CD4-positive, alpha-beta T cell treated with Interleukin-4 for 4 hours (primary cell): ENCODE data around the gene NUBPL.
"Not testable (repeated sequence)": the region's sequence is repeated elsewhere in the genome, so short reads cannot be mapped to it uniquely, and the experiment has no call there.

Source experiments
- DNase-seq: peaks from one replicate; pipeline ENCODE4 v3.0.0-alpha.2; 2020

The NUBPL gene

GRCh38 chr14:31578792-31579501, 17.7 kb downstream of the NUBPL start:
- no peak for DNase-seq

- no peak for DNase-seq
Measured at GRCh38 chr14:31580234-31580633, 19.0 kb downstream of the NUBPL start.

GRCh38 chr14:31582286-31582691, 21.1 kb downstream of the NUBPL start:
- DNase-seq = no peak

DNA sequence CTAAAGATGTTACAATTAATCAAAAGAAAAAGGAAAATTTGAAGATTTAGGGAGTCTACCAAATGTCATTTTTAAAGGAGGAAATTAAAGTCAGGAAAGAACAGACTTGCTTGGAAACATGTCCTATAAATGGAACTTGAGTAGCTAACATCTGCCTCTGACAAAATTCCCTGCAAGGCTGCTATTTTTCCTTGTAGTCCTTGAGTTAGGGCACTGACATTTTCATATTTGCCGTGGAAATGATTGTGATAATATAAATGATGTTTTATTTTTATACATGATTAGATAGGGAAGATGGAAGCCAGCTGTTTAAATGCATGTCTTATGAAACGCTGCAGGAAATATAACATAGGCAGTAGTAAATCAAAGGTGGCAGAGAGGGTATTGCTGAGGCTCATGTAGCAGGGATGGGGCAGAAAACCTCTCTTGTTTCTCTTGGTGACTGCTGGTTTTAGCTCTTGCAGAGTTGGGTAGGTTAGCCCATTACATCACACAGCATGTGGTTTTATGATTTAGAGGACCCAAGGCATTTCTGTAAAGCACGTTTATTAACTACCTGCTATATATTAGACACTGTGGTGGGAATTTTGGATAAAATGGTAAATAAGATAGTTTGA, 21.7 kb downstream of the NUBPL start:
- DNase-seq = no peak

DNA sequence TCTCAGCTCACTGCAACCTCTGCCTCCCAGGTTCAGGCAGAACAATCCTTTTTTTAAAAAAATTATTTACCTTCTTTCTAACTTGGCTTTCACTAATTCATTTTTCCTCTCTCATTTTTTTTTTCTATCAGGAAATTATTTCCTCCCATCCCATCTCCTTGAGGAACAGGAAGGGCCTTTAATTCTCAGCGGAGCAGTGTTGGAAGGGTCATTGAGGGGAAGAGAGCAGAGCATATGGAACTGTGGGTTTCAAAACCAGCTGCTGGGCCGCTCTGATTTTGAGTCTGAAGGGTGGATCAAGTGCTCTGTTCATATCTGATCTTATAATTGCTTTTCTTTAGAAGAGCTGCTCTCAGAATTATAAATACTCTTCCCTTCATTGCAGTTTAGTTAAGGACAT, 29.0 kb downstream of the NUBPL start:
- no peak for DNase-seq

GRCh38 chr14:31592122-31592521, 30.9 kb downstream of the NUBPL start:
- DNase-seq = no peak

- no peak for DNase-seq
Measured at GRCh38 chr14:31592631-31593030, 31.4 kb downstream of the NUBPL start.

- DNase-seq = no peak
Measured at GRCh38 chr14:31596342-31597095, 35.3 kb downstream of the NUBPL start.

- no peak for DNase-seq
Measured at GRCh38 chr14:31605702-31606101, 44.5 kb downstream of the NUBPL start.

GRCh38 chr14:31611778-31612433, 50.7 kb downstream of the NUBPL start:
- no peak for DNase-seq

DNA sequence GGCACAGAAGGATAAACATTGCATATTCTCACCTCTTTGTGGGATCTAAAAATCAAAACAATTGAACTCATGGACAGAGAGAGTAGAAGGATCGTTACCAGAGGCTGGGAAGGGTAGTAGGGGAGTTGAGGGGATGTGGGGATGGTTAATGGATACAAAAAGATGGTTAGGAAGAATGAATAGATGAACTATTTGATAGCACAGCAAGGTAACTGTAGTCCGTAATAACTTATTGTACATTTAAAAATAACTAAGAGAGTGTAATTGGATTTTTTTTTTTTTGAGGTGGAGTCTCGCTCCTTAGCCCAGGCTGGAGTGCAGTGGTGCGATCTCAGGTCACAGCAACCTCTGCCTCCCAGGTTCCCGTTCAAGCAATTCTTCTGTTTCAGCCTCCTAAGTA, 52.0 kb downstream of the NUBPL start:
- DNase-seq = no peak

GRCh38 chr14:31618884-31619283, 57.7 kb downstream of the NUBPL start:
- DNase-seq = not testable (repeated sequence)

DNA sequence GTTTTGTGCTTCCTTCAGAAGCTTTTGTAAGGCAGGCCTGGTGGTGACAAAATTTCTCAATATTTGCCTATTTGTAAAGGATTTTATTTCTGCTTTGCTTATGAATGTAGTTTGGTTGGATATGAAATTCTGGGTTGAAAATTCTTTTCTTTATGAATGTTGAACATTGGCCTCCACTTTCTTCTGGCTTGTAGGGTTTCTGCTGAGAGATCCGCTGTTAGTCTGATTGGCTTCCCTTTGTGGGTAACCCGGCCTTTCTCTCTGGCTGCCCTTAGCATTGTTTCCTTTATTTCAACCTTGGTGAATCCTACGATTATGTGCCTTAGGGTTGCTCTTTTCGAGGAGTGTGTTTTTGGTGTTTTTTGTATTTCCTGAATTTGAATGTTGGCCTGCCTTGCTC, 58.2 kb downstream of the NUBPL start:
- DNase-seq = no peak

DNA sequence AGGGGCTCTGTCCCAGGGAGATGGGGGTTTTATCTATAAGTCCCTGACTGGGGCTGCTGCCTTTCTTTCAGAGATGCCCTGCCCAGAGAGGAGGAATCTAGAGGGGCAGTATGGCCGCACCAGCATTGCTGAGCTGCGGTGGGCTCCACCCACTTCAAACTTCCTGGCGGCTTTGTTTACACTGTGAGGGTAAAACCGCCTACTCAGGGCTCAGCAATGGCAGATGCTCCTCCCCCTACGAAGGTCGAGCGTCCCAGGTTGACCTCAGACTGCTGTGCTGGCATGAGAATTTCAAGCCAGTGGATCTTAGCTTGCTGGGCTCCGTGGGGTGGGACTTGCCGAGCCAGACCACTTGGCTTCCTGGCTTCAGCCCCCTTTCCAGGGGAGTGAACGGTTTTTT, 59.7 kb downstream of the NUBPL start:
- not testable (repeated sequence) for DNase-seq

DNA sequence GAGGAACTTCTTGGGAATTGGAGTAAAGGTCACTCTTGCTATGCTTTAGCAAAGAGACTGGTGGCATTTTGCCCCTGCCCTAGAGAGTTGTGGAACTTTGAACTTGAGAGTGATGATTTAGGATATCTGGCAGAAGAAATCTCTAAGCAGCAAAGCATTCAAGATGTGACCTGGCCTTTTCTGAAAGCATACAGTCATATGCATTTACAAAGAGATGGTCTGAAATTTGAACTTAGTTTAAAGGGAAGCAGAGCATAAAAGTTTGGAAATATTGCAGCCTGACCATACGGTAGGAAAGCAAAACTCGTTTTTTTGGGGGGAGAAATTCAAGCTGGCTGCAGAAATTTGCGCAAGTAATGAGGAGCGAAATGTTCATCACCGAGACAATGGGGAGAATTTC, 60.9 kb downstream of the NUBPL start:
- no peak for DNase-seq

GRCh38 chr14:31652900-31653299, 91.7 kb downstream of the NUBPL start:
- DNase-seq = not testable (repeated sequence)

DNA sequence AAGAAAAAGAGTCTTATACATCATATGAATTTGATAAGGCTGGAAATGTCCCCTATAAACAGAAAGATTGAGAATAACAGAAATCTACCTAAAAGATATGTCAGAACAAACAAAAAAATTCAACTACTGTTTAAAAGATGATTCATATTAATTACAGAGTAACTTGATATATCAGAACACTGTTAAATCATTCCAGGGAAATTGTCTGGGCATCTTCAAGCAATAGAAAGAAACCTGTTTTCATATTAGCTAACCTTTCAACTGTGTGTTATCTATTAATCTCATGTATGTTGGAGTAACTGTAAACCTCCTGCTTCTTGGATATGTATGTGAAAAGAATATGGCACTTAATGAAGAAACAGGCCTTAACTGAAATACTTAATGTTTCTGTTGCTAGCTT, 96.7 kb downstream of the NUBPL start:
- no peak for DNase-seq

GRCh38 chr14:31659278-31659677, 98.1 kb downstream of the NUBPL start:
- DNase-seq = no peak

- no peak for DNase-seq
Measured at GRCh38 chr14:31660191-31660590, 99.0 kb downstream of the NUBPL start.

DNA sequence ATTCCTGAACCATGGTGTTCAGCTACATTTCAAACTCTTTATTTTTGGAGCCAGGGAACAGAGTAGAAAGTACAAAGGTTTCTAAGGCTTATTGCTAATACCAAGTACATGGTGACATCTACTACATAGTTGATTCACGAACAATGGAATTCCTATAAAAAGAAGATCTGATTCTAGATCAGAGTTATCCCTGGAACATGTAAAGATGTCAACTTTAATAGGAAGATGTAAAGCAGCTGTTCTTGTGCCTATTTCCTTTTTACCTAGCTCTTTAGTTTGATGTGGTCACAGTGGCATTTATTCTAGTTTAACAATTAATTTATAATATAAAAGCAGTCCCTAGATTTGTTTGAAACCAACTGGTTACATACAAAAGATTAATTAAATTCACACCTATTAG, 99.5 kb downstream of the NUBPL start:
- DNase-seq = no peak

GRCh38 chr14:31668348-31668747, 107.1 kb downstream of the NUBPL start:
- DNase-seq = no peak

DNA sequence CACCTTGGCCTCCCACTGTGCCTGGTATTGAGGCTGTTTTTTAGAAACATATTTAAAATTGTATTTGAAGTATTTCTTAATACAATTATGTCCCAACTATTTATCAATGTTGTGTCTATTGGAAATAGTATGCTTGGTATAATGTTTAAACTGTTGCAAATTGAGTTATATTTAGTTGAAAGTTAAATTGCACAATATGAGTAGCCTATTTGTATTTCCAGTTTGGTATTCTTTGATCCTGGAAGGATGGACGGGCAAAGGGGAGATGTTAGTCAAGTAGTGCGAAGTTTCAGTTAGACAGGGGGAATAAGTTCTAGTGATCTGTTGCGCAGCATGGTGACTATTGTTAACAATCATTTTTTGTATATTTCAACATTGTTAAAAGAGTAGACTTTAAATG, 111.5 kb downstream of the NUBPL start:
- DNase-seq = no peak

GRCh38 chr14:31677052-31677451, 115.8 kb downstream of the NUBPL start:
- no peak for DNase-seq

GRCh38 chr14:31677630-31678029, 116.4 kb downstream of the NUBPL start:
- no peak for DNase-seq
